T-cell (primary cell): Measurements from ENCODE around the gene CDH13. TPM values are rescaled to one million over a fixed set of nuclear protein-coding genes. Genes with fewer than 3 reads are reported as not detected.

Source experiments
- ATAC-seq, 4 experiments: fragments of 200-7000 bp in 3 of 4; fragments of 150-1000 bp in 1 of 4; cut with Tn5 transposase; replicated peaks in 1 of 4; 1 replicate in 3 of 4; 2 replicates in 1 of 4; pipeline ENCODE4 v1.10.0; 2021; ENCODE audit warnings: moderate library complexity in 3 of 4, mild to moderate bottlenecking in 2 of 4, moderate number of reproducible peaks in 1 of 4
- CTCF ChIA-PET, 2 donors: fragments of 300-600 bp; sonication (Branson Sonifier 250); formaldehyde crosslinking; loops; one replicate each; lab custom pipeline; 2022; ENCODE audit warnings: antibody characterized with exemption in 2 of 2; lab: Charles Lee
- POLR2A ChIA-PET, 2 donors: fragments of 300-600 bp; sonication (Branson Sonifier 250); formaldehyde crosslinking; loops; one replicate each; lab custom pipeline; 2022; ENCODE audit warnings: antibody characterized with exemption in 2 of 2; lab: Charles Lee
- DNase-seq, 35 experiments: peaks; one replicate each; pipeline versions ENCODE4 v3.0.0 to v3.0.0-alpha.2; 2013 to 2023
- H3K27ac ChIP-seq: one replicate; pipeline ENCODE4 v1.5.1; 2013; ENCODE audit warnings: low read length
- H3K27me3 ChIP-seq, 2 experiments: replicated peaks in 1 of 2; 1 replicate in 1 of 2; 2 replicates in 1 of 2; pipeline versions ENCODE4 v1.6.1 to v1.7.0; 2013; ENCODE audit warnings: low read length in 1 of 2, mixed read lengths in 1 of 2; ENCODE audit not compliant: control insufficient read depth in 2 of 2, insufficient read depth in 2 of 2; ENCODE audit errors: extremely low read depth in 1 of 2
- H3K36me3 ChIP-seq, 2 donors: 1 replicate in 1 of 2; 2 replicates in 1 of 2; pipeline versions ENCODE4 v1.6.1 to v1.7.0; 2013; ENCODE audit warnings: low read length in 1 of 2; ENCODE audit not compliant: control insufficient read depth in 2 of 2, insufficient read depth in 1 of 2; ENCODE audit errors: extremely low read depth in 1 of 2
- H3K4me1 ChIP-seq, 2 experiments: 1 replicate in 1 of 2; 2 replicates in 1 of 2; pipeline versions ENCODE4 v1.6.1 to v1.7.0; 2013; ENCODE audit warnings: low read length in 2 of 2, mixed read lengths in 1 of 2; ENCODE audit not compliant: insufficient read depth in 2 of 2, control insufficient read depth in 1 of 2; ENCODE audit errors: extremely low read depth in 1 of 2
- H3K4me3 ChIP-seq, 2 donors: 1 replicate in 1 of 2; 2 replicates in 1 of 2; pipeline versions ENCODE4 v1.5.1 to v1.7.0; 2013; ENCODE audit warnings: mild to moderate bottlenecking in 2 of 2, low read length in 1 of 2, moderate library complexity in 1 of 2; ENCODE audit not compliant: control insufficient read depth in 1 of 2; ENCODE audit errors: extremely low read depth in 1 of 2
- H3K9me3 ChIP-seq: 2 replicates; pipeline ENCODE4 v1.7.0; 2013
- H3K27ac Mint-ChIP-seq, 2 donors: one replicate each; pipeline ENCODE4 v1.8.0; 2020 to 2021; ENCODE audit warnings: mild to moderate bottlenecking in 2 of 2, mixed read lengths in 2 of 2
- H3K27me3 Mint-ChIP-seq, 2 donors: one replicate each; pipeline ENCODE4 v1.8.0; 2021 to 2022; ENCODE audit warnings: mixed read lengths in 2 of 2
- H3K36me3 Mint-ChIP-seq: one replicate; pipeline ENCODE4 v1.8.0; 2021; ENCODE audit warnings: mixed read lengths
- H3K4me1 Mint-ChIP-seq, 3 donors: one replicate each; pipeline ENCODE4 v1.8.0; 2020 to 2022; ENCODE audit warnings: mixed read lengths in 3 of 3, mild to moderate bottlenecking in 1 of 3
- H3K4me3 Mint-ChIP-seq, 3 donors: one replicate each; pipeline ENCODE4 v1.8.0; 2020 to 2022; ENCODE audit warnings: mild to moderate bottlenecking in 3 of 3, mixed read lengths in 3 of 3, moderate library complexity in 3 of 3
- H3K9me3 Mint-ChIP-seq, 3 donors: one replicate each; pipeline ENCODE4 v1.8.0; 2020 to 2022; ENCODE audit warnings: mixed read lengths in 3 of 3
- WGBS: methylation state at CpG from one replicate; pipeline ENCODE4 v1.1.5; 2013; ENCODE audit warnings: missing lambda C conversion rate; ENCODE audit not compliant: insufficient coverage; 5-methylcytosine and 5-hydroxymethylcytosine counted together
- total RNA-seq, 35 experiments: library from RNA in 6 of 35; stranded (reverse) in 6 of 35; fragments of 120-200 nt in 1 of 35; gene quantifications; one replicate each; pipeline versions ENCODE4 v1.2.1 to v1.2.4 and lab custom pipeline; 2013 to 2026

The CDH13 gene
- total RNA-seq, 5 donors from 2014 or later (not counting 1 experiment from before 2014, with no cell fraction given), result not detected

DNA sequence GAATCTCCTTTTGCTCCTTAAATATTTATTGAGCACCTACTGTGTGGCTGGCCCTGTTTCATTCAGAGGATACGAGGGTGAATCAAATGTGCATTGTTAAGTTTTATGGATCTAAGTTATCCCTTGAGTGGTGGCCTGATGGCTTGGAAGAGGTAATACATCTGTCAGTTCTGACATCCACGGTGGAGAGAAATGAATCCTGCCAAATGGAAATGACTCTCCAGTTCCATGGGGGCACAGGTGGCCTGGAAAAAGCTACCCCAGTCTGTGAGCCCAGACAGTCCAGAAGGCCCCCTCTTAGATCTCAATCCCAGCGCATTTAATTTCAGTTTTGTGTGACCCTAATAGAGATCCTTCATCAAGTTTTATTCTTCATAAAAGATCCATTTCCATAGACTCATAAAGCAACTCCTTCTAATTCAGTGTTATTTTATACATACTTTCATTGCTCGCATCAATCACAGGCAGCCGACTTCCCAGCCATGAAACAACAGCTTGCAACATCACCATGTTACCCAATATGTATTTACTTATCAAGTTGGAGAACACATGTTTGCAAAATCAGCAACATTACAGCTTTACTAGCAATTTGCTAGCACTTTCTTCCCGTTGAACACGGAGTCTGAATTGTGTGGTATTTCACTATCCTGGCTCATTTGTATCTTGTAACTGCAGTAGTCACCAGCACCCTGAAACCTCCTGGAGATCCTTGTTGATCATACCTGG is 846.2 kb downstream of the CDH13 start:
- ATAC-seq, result no peak
- Mint-ChIP-seq H3K27ac (no peak overlapping the region), H3K9me3 (peaks cover 0 to 3% (median 0%) of the 10 kb centered on the region in 3 donors), H3K4me1 (no peaks in the 10 kb centered on the region), H3K36me3 (no peaks in the 10 kb centered on the region), H3K27me3 (peaks cover 0 to 3% of the 10 kb centered on the region in 2 donors), H3K4me3 (no peak overlapping the region)
- H3K27ac ChIP-seq, result no peak overlapping the region
- POLR2A ChIA-PET, result no interaction called here
- H3K27me3 ChIP-seq, result peaks cover 0 to 6% of the 10 kb centered on the region in 2 experiments
- H3K36me3 ChIP-seq, result no peaks in the 10 kb centered on the region
- no peak overlapping the region for H3K4me3 ChIP-seq
- H3K4me1 ChIP-seq, result no peaks in the 10 kb centered on the region
- no peaks in the 10 kb centered on the region for H3K9me3 ChIP-seq
- CTCF ChIA-PET, result no interaction called here
- 79% methylated on average over 5 of the region's 7 CpGs for WGBS
- no peak for DNase-seq

GRCh38 chr16:83473926-83474650 is 847.3 kb downstream of the CDH13 start:
- no peaks in the 10 kb centered on the region for H3K36me3 Mint-ChIP-seq
- ChIA-PET POLR2A (no interaction called here), CTCF (no interaction called here)
- Histone ChIP-seq H3K4me3 (no peak overlapping the region), H3K27me3 (peaks cover 0 to 6% of the 10 kb centered on the region in 2 experiments), H3K4me1 (no peaks in the 10 kb centered on the region), H3K36me3 (no peaks in the 10 kb centered on the region), H3K9me3 (no peaks in the 10 kb centered on the region), H3K27ac (no peak overlapping the region)
- H3K4me1 Mint-ChIP-seq, result no peaks in the 10 kb centered on the region
- ATAC-seq (no peak), DNase-seq (no peak)
- H3K27me3 Mint-ChIP-seq, result peaks cover 0 to 3% of the 10 kb centered on the region in 2 donors
- no CpG with 5 or more reads among the region's 2 CpGs for WGBS
- H3K4me3 Mint-ChIP-seq, result no peak overlapping the region
- H3K27ac Mint-ChIP-seq, result no peak overlapping the region
- H3K9me3 Mint-ChIP-seq, result no peaks in the 10 kb centered on the region

- POLR2A ChIA-PET, result no interaction called here
These were observed 848.3 kb downstream of the CDH13 start for GRCh38 chr16:83475108-83475507.

GRCh38 chr16:83481589-83481988 is 854.8 kb downstream of the CDH13 start:
- Mint-ChIP-seq H3K27me3 (no peaks in the 10 kb centered on the region), H3K9me3 (peaks cover 0 to 2% (median 0%) of the 10 kb centered on the region in 3 donors), H3K4me3 (no peak overlapping the region), H3K4me1 (no peaks in the 10 kb centered on the region), H3K27ac (no peak overlapping the region), H3K36me3 (no peaks in the 10 kb centered on the region)
- ChIA-PET CTCF (no interaction called here), POLR2A (no interaction called here)
- no peak overlapping the region for H3K4me3 ChIP-seq
- DNase-seq, result no peak
- WGBS, result 67% methylated on average over 5 of the region's 7 CpGs
- no peak overlapping the region for H3K27ac ChIP-seq
- no peaks in the 10 kb centered on the region for H3K9me3 ChIP-seq
- ATAC-seq, result no peak
- H3K27me3 ChIP-seq, result no peaks in the 10 kb centered on the region
- no peaks in the 10 kb centered on the region for H3K4me1 ChIP-seq
- H3K36me3 ChIP-seq, result no peaks in the 10 kb centered on the region

More at GRCh38 chr16:83475108-83475507, 848.3 kb downstream of the CDH13 start:
- Mint-ChIP-seq H3K36me3 (no peaks in the 10 kb centered on the region), H3K27me3 (peaks cover 0 to 3% of the 10 kb centered on the region in 2 donors), H3K9me3 (peaks cover 0 to 2% (median 0%) of the 10 kb centered on the region in 3 donors), H3K27ac (no peak overlapping the region), H3K4me3 (no peak overlapping the region), H3K4me1 (no peaks in the 10 kb centered on the region)
- ATAC-seq (no peak), DNase-seq (no peak)
- CTCF ChIA-PET, result no interaction called here
- 63% methylated on average over 5 of the region's 5 CpGs for WGBS
- Histone ChIP-seq H3K27me3 (peaks cover 0 to 6% of the 10 kb centered on the region in 2 experiments), H3K9me3 (no peaks in the 10 kb centered on the region), H3K4me3 (no peak overlapping the region), H3K27ac (no peak overlapping the region), H3K36me3 (no peaks in the 10 kb centered on the region), H3K4me1 (no peaks in the 10 kb centered on the region)

- Histone ChIP-seq H3K9me3 (no peaks in the 10 kb centered on the region), H3K4me3 (no peak overlapping the region), H3K27ac (no peak overlapping the region), H3K27me3 (no peaks in the 10 kb centered on the region), H3K4me1 (no peaks in the 10 kb centered on the region), H3K36me3 (no peaks in the 10 kb centered on the region)
- Mint-ChIP-seq H3K27me3 (no peaks in the 10 kb centered on the region), H3K9me3 (peaks cover 0 to 2% (median 0%) of the 10 kb centered on the region in 3 donors), H3K36me3 (no peaks in the 10 kb centered on the region), H3K4me1 (no peaks in the 10 kb centered on the region), H3K27ac (no peak overlapping the region), H3K4me3 (no peak overlapping the region)
- DNase-seq, result no peak
- ATAC-seq, result no peak
- POLR2A ChIA-PET, result no interaction called here
- WGBS, result 53% methylated on average over 7 of the region's 9 CpGs
- CTCF ChIA-PET, result no interaction called here
These were observed 855.9 kb downstream of the CDH13 start for GRCh38 chr16:83482545-83483162.

- ATAC-seq, result no peak
- H3K4me3 ChIP-seq, result no peak overlapping the region
These were observed 863.3 kb downstream of the CDH13 start for GRCh38 chr16:83490073-83490472.

More at GRCh38 chr16:83490073-83490472, 863.3 kb downstream of the CDH13 start:
- H3K9me3 Mint-ChIP-seq, result peaks cover 0 to 10% (median 0%) of the 10 kb centered on the region in 3 donors
- no CpG with 5 or more reads among the region's 2 CpGs for WGBS
- no peak overlapping the region for H3K4me3 Mint-ChIP-seq
- Histone ChIP-seq H3K4me1 (no peaks in the 10 kb centered on the region), H3K36me3 (no peaks in the 10 kb centered on the region), H3K27me3 (no peaks in the 10 kb centered on the region), H3K9me3 (no peaks in the 10 kb centered on the region), H3K27ac (no peak overlapping the region)
- no peaks in the 10 kb centered on the region for H3K4me1 Mint-ChIP-seq
- CTCF ChIA-PET, result no interaction called here
- POLR2A ChIA-PET, result no interaction called here
- H3K36me3 Mint-ChIP-seq, result no peaks in the 10 kb centered on the region
- H3K27ac Mint-ChIP-seq, result no peak overlapping the region
- no peak for DNase-seq
- H3K27me3 Mint-ChIP-seq, result no peaks in the 10 kb centered on the region
